HL-60 (cell line): ENCODE data around the gene CSF2RB.
A peak's percentile ranks its signal among the peaks of the same experiment; 100 is the strongest.

Experiments used
- DNase-seq, 2 experiments: peaks; one replicate each; pipeline ENCODE4 v3.0.0-alpha.2; 2010 to 2020; ENCODE audit warnings: low read depth in 1 of 2, low spot score in 1 of 2
- H3K27ac ChIP-seq: fragments of 250-450 bp; sonication (Bioruptor Pico); replicated peaks from 2 replicates; pipeline ENCODE4 v1.5.1; 2020; ENCODE audit warnings: mild to moderate bottlenecking, moderate library complexity
- H3K27me3 ChIP-seq: fragments of 250-450 bp; sonication (Bioruptor Pico); 2 replicates; pipeline ENCODE4 v1.5.1; 2021; ENCODE audit warnings: mild to moderate bottlenecking, moderate library complexity; ENCODE audit not compliant: insufficient read depth, poor library complexity, severe bottlenecking
- H3K4me3 ChIP-seq: replicated peaks from 2 replicates; pipeline ENCODE4 v1.5.1; 2011; ENCODE audit warnings: mild to moderate bottlenecking, control low read depth, low read length; ENCODE audit not compliant: insufficient read depth
- CTCF ChIP-seq: IDR thresholded peaks from one replicate; pipeline ENCODE4 v1.5.1; 2011; ENCODE audit warnings: low read length, control low read depth, inconsistent platforms; ENCODE audit not compliant: insufficient read depth
- GABPA ChIP-seq: IDR thresholded peaks from 2 replicates; pipeline ENCODE4 v1.6.1; 2012; ENCODE audit warnings: low read depth
- POLR2AphosphoS5 ChIP-seq: IDR thresholded peaks from 2 replicates; pipeline ENCODE4 v1.6.1; 2012; ENCODE audit warnings: low read depth
- REST ChIP-seq: IDR thresholded peaks from 2 replicates; pipeline ENCODE4 v1.6.1; 2012; ENCODE audit warnings: low read depth; ENCODE audit not compliant: insufficient replicate concordance
- SPI1 ChIP-seq: IDR thresholded peaks from 2 replicates; pipeline ENCODE4 v1.6.1; 2012; ENCODE audit warnings: low read depth, mild to moderate bottlenecking, borderline replicate concordance

Gene CSF2RB

GRCh38 chr22:36875741-36876140 is 37.7 kb upstream of the CSF2RB start:
- no peak for DNase-seq
- Histone ChIP-seq H3K27me3 (no peaks in the 10 kb centered on the region), H3K27ac (no peak overlapping the region), H3K4me3 (no peak overlapping the region)
- no peak for TF ChIP-seq SPI1
- TF ChIP-seq REST = no peak
- no peak for TF ChIP-seq CTCF
- no peak for TF ChIP-seq GABPA
- TF ChIP-seq POLR2AphosphoS5 = no peak

GRCh38 chr22:36879775-36880174 is 33.7 kb upstream of the CSF2RB start:
- Histone ChIP-seq H3K27ac (no peak overlapping the region), H3K27me3 (no peaks in the 10 kb centered on the region), H3K4me3 (no peak overlapping the region)
- DNase-seq = no peak
- TF ChIP-seq REST (no peak), POLR2AphosphoS5 (no peak), CTCF (no peak), SPI1 (no peak), GABPA (no peak)

- no peak for DNase-seq
- no peak overlapping the region for H3K4me3 ChIP-seq
- peak; percentile 39; the same call in 1 of the 2 replicates for TF ChIP-seq SPI1
- no peak for TF ChIP-seq POLR2AphosphoS5
- H3K27me3 ChIP-seq = no peaks in the 10 kb centered on the region
- no peak overlapping the region for H3K27ac ChIP-seq
Observed at GRCh38 chr22:36881504-36882245, 31.8 kb upstream of the CSF2RB start.

GRCh38 chr22:36884349-36885158 is 28.9 kb upstream of the CSF2RB start:
- H3K4me3 ChIP-seq = no peak overlapping the region
- H3K27me3 ChIP-seq = no peaks in the 10 kb centered on the region
- TF ChIP-seq SPI1 (no peak), POLR2AphosphoS5 (no peak), GABPA (no peak), CTCF (no peak), REST (no peak)
- no peak overlapping the region for H3K27ac ChIP-seq
- no peak for DNase-seq
